Fibroblast of the aortic adventitia (primary cell): Measurements from ENCODE around the gene LRFN2. TPM values are rescaled to one million over a fixed set of nuclear protein-coding genes. Genes with fewer than 3 reads are reported as not detected.

Source experiments
- DNase-seq: peaks from one replicate; pipeline ENCODE4 v3.0.0-alpha.2; 2010; ENCODE audit warnings: low read depth
- H3K4me3 ChIP-seq: 2 replicates; pipeline ENCODE4 v1.5.1; 2011; ENCODE audit warnings: low read depth, mild to moderate bottlenecking, control low read depth, low read length, moderate library complexity
- CTCF ChIP-seq: IDR thresholded peaks from 2 replicates; pipeline ENCODE4 v1.5.1; 2011; ENCODE audit warnings: mild to moderate bottlenecking, low read length, control low read depth, inconsistent platforms; ENCODE audit not compliant: insufficient read depth
- total RNA-seq: library from RNA; depleted of rRNA; stranded (reverse); fragments of >200 nt; gene quantifications from 2 replicates; pipeline ENCODE4 v1.2.3, GENCODE V29; 2012; ENCODE audit warnings: low replicate concordance

LRFN2 gene
- not detected in 2 replicates for total RNA-seq

GRCh38 chr6:40587240-40588069, at the start of gene LRFN2:
Gene LRFN2, minus strand, starts transcription at chr6:40587364.
- TF ChIP-seq CTCF: peak; percentile 64

GRCh38 chr6:40634429-40634828, 47.3 kb upstream of the LRFN2 start:
- H3K4me3 ChIP-seq: no peak overlapping the region
- no peak for TF ChIP-seq CTCF
- no peak for DNase-seq

More at GRCh38 chr6:40587240-40588069, at the start of gene LRFN2:
- peak; percentile 48 for DNase-seq
- peak within 1 kb of the TSS; percentile 51 for H3K4me3 ChIP-seq

- no peak for DNase-seq
- no peak for TF ChIP-seq CTCF
- H3K4me3 ChIP-seq: no peak overlapping the region
Observed at GRCh38 chr6:40631744-40632143, 44.6 kb upstream of the LRFN2 start.

- no peak overlapping the region for H3K4me3 ChIP-seq
- no peak for DNase-seq
- no peak for TF ChIP-seq CTCF
Observed at GRCh38 chr6:40630488-40630887, 43.3 kb upstream of the LRFN2 start.

- no peak for DNase-seq
- H3K4me3 ChIP-seq: no peak overlapping the region
- TF ChIP-seq CTCF: no peak
Observed at GRCh38 chr6:40630051-40630450, 42.9 kb upstream of the LRFN2 start.

GRCh38 chr6:40629463-40629862, 42.3 kb upstream of the LRFN2 start:
- TF ChIP-seq CTCF: no peak
- H3K4me3 ChIP-seq: no peak overlapping the region
- no peak for DNase-seq

- H3K4me3 ChIP-seq: no peak overlapping the region
- no peak for TF ChIP-seq CTCF
- no peak for DNase-seq
Observed at GRCh38 chr6:40627316-40627715, 40.2 kb upstream of the LRFN2 start.
